Measurements from ENCODE around the gene APRT. TPM values are rescaled to one million over a fixed set of nuclear protein-coding genes. Genes with fewer than 3 reads are reported as not detected.

The APRT gene
- total and polyA plus RNA-seq, 9 donors, result 12.7 to 150 (median 74.1) TPM

DNA sequence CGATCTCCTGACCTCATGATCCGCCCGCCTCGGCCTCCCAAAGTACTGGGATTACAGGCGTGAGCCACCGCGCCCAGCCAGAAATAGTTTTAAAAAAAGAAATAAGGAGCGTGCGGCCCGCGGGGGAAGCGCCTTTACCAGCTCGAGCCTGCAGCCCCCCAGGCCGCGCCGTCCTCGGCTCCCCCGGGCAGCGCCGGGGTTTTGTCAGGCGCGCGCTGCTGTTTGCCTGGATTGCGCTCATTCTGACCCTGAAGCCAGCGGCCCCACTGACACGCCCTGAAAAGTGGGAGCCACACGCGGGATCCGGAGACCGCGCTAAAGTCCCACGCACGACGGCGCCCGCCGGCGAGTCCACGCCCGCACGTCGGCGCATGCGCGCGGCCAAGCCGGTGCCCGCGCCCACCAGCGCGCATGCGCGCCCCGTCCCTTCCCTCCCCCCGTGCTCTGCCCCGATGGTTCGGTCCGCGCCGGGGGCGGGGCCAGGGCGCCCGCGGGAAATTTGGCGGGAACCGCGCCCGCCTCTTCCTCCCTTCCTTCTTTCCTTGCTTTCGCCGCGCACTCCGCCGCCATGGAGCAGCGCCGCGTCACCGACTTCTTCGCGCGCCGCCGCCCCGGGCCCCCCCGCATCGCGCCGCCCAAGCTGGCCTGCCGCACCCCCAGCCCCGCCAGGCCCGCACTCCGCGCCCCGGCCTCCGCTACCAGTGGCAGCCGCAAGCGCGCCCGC lies 8.3 kb downstream of the APRT start, which contains the start of gene CDT1:
CDT1 (plus strand) TSS at position 526 of the 724 bp plus-strand sequence; CDS start at position 569, 43 bp downstream.
- H3K4me3 ChIP-seq, result peak within 1 kb of the TSS; percentile 57
- no peaks in the 10 kb centered on the region for H3K27me3 ChIP-seq
- intact Hi-C loops (cut with DNase I), result loop anchor here in 1 of 4 donors (1.0 kb wide), 1 partner anchor 8 kb away; the partner anchor contains the start of gene APRT
- no peaks in the 10 kb centered on the region for H3K4me1 ChIP-seq (ENCODE audit: insufficient read depth)
- no peaks in the 10 kb centered on the region for H3K36me3 ChIP-seq
- WGBS, 3 donors, result 0 to 1% (median 1%) methylated on average over 60 to 97 of the region's 98 CpGs
- no peak within 1 kb of the TSS for H3K27ac ChIP-seq
- peak; percentile 82 to 93 (median 90) for DNase-seq
- H3K9me3 ChIP-seq, result no peaks in the 10 kb centered on the region
- TF ChIP-seq EP300 (IDR thresholded peaks at IDR 0.05) (no peak), POLR2A (IDR thresholded peaks at IDR 0.05) (peak; percentile 68)

DNA sequence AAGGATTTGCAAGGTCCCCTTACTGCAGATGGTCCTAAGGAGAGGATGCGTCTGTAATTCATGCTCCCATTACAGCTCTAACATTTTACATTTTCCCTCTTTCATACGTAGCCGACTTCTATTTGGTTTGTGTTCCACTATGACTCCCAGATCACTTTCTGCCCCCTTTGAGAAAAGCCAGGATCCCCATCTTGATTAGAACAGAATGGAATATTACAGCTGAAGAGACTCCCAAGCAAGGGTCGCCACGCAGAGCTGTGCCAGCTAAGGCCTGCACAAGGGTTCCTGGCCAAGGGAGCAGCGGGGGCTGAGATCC lies 11.5 kb downstream of the APRT start:
- DNase-seq, result no peak
- no peaks in the 10 kb centered on the region for H3K4me1 ChIP-seq (ENCODE audit: insufficient read depth)
- H3K27ac ChIP-seq, result no peak overlapping the region
- intact Hi-C loops (cut with DNase I), result no loop called here
- H3K27me3 ChIP-seq, result no peaks in the 10 kb centered on the region
- H3K4me3 ChIP-seq, result no peak overlapping the region
- H3K9me3 ChIP-seq, result no peaks in the 10 kb centered on the region
- H3K36me3 ChIP-seq, result no peaks in the 10 kb centered on the region
- WGBS, 3 donors, result 89 to 94% (median 93%) methylated on average over 6 of the region's 6 CpGs
- TF ChIP-seq, protein P1, sequence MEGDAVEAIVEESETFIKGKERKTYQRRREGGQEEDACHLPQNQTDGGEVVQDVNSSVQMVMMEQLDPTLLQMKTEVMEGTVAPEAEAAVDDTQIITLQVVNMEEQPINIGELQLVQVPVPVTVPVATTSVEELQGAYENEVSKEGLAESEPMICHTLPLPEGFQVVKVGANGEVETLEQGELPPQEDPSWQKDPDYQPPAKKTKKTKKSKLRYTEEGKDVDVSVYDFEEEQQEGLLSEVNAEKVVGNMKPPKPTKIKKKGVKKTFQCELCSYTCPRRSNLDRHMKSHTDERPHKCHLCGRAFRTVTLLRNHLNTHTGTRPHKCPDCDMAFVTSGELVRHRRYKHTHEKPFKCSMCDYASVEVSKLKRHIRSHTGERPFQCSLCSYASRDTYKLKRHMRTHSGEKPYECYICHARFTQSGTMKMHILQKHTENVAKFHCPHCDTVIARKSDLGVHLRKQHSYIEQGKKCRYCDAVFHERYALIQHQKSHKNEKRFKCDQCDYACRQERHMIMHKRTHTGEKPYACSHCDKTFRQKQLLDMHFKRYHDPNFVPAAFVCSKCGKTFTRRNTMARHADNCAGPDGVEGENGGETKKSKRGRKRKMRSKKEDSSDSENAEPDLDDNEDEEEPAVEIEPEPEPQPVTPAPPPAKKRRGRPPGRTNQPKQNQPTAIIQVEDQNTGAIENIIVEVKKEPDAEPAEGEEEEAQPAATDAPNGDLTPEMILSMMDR (IDR thresholded peaks at IDR 0.05), result no peak
- TF ChIP-seq POLR2A (IDR thresholded peaks at IDR 0.05) (no peak), EP300 (IDR thresholded peaks at IDR 0.05) (no peak)

DNA sequence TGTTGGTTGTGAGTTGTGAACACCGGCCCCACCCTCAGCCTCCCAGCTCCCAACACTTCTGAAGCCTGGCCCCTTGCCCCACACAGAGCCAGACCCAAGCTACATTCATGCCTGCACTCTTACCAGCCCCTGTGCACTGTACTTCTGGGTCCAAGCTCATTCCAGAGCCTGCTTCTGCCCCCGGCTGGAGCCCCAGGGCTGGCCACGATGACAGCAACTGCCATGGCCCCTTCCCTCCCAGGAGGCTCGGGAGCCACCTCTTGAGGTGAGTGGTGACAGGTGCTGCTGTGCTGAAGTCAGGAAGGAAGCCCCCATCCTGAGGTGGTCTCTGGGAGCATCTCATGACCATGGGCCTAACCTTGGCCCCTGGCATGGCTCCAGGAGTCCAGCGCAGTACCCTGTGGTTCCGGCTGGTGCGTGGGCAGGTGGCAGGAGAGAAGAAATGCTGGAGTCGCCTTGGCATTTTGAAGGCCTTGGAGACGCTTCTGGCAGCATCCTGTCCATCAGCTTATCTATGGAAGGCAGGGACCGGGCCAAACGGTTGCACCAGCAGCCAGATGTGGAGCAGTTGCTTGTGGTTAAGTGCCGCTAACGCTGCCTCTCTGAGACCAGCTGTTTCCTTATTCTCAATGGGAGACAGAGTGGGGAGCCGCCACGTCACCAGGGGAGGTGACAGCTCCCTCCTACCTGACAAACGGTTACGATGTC lies 12.0 kb downstream of the APRT start:
- no peaks in the 10 kb centered on the region for H3K27me3 ChIP-seq
- WGBS, 3 donors, result 71 to 76% (median 72%) methylated on average over 17 of the region's 17 CpGs
- H3K4me1 ChIP-seq (ENCODE audit: insufficient read depth), result no peaks in the 10 kb centered on the region
- intact Hi-C loops (cut with DNase I), result no loop called here
- no peaks in the 10 kb centered on the region for H3K9me3 ChIP-seq
- H3K36me3 ChIP-seq, result no peaks in the 10 kb centered on the region
- H3K27ac ChIP-seq, result no peak overlapping the region
- H3K4me3 ChIP-seq, result no peak overlapping the region
- no peak for DNase-seq
- TF ChIP-seq, protein P1 (IDR thresholded peaks at IDR 0.05), result no peak
- no peak for TF ChIP-seq EP300 (IDR thresholded peaks at IDR 0.05)
- TF ChIP-seq POLR2A (IDR thresholded peaks at IDR 0.05), result no peak

DNA sequence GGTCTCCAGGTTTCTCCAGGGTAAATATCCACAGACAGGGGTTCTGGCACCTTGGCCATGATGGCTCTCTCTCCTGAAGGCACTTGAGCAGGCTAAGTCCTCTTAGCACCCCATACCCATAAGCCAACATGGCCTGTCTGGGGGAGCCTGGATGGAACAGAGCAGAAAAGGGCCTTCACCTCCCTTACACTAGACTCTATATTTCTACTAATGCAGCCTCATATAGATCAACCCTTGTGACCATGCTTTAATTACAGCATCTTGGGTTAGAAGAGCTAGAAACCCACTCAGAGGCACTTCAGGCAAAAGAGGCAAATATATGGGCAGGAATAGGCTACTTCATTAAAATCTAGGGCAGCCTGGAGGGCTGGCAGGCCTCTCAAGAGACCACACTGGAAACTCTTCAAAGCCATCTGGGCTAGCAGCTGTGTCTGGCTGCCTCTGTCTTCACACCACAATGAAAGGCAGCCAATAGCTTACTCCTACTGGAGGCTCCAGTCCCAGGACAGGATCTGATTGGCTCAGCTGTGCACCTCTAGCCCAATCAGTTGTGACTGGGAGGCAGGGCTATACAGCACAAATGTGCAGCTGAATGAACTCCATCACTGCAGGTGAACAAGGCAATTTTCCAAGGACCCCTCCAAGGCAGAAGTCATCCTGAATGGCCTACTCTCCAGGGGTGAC lies 12.8 kb downstream of the APRT start:
- Histone ChIP-seq H3K4me1 (ENCODE audit: insufficient read depth) (no peaks in the 10 kb centered on the region), H3K4me3 (no peak overlapping the region), H3K27ac (no peak overlapping the region), H3K9me3 (no peaks in the 10 kb centered on the region), H3K36me3 (no peaks in the 10 kb centered on the region), H3K27me3 (no peaks in the 10 kb centered on the region)
- TF ChIP-seq POLR2A (IDR thresholded peaks at IDR 0.05), result no peak
- TF ChIP-seq, protein P1 (IDR thresholded peaks at IDR 0.05), result no peak
- TF ChIP-seq EP300 (IDR thresholded peaks at IDR 0.05), result no peak
- intact Hi-C loops (cut with DNase I), result no loop called here
- no peak for DNase-seq
